GM06990 (cell line): ENCODE data around the gene GCNA.

Experiments used
- DNase-seq: peaks from one replicate; pipeline ENCODE4 v3.0.0-alpha.2; 2011; ENCODE audit not compliant: insufficient read length; ENCODE audit errors: extremely low read depth
- H3K27me3 ChIP-seq: replicated peaks from 2 replicates; pipeline ENCODE4 v1.6.0; 2011; ENCODE audit warnings: low read length; ENCODE audit not compliant: control insufficient read depth, insufficient read depth
- H3K36me3 ChIP-seq: 2 replicates; pipeline ENCODE4 v1.5.1; 2011; ENCODE audit warnings: low read length; ENCODE audit not compliant: control insufficient read depth, insufficient read depth
- H3K4me3 ChIP-seq: replicated peaks from 2 replicates; pipeline ENCODE4 v1.5.1; 2011; ENCODE audit warnings: low read depth, mild to moderate bottlenecking, control low read depth, low read length
- CTCF ChIP-seq: IDR thresholded peaks from 2 replicates; pipeline ENCODE4 v1.5.1; 2011; ENCODE audit warnings: low read length, control low read depth, mild to moderate bottlenecking, inconsistent platforms; ENCODE audit not compliant: insufficient read depth, poor library complexity, severe bottlenecking

GCNA gene

GRCh38 chrX:71542411-71542810 is 35.8 kb upstream of the GCNA start:
- Histone ChIP-seq H3K36me3 (peaks cover 2% of the 10 kb centered on the region; the same call in 1 of the 2 replicates), H3K4me3 (no peak overlapping the region), H3K27me3 (no peaks in the 10 kb centered on the region)
- DNase-seq = no peak
- TF ChIP-seq CTCF = no peak

- Histone ChIP-seq H3K36me3 (peaks cover 2% of the 10 kb centered on the region), H3K27me3 (no peaks in the 10 kb centered on the region), H3K4me3 (no peak overlapping the region)
- no peak for TF ChIP-seq CTCF
- DNase-seq = no peak
Measured at GRCh38 chrX:71542825-71543224, 35.4 kb upstream of the GCNA start.

- no peak for DNase-seq
- no peak for TF ChIP-seq CTCF
- no peak overlapping the region for H3K4me3 ChIP-seq
- H3K27me3 ChIP-seq = no peaks in the 10 kb centered on the region
- H3K36me3 ChIP-seq = peaks cover 2% of the 10 kb centered on the region
Measured at GRCh38 chrX:71543316-71543715, 34.9 kb upstream of the GCNA start.

- Histone ChIP-seq H3K27me3 (no peaks in the 10 kb centered on the region), H3K4me3 (no peak overlapping the region), H3K36me3 (peaks cover 2% of the 10 kb centered on the region)
- no peak for TF ChIP-seq CTCF
- no peak for DNase-seq
Measured at GRCh38 chrX:71545364-71545763, 32.9 kb upstream of the GCNA start.

- Histone ChIP-seq H3K27me3 (no peaks in the 10 kb centered on the region), H3K36me3 (peaks cover 2% of the 10 kb centered on the region), H3K4me3 (no peak overlapping the region)
- TF ChIP-seq CTCF = no peak
- DNase-seq = no peak
Measured at GRCh38 chrX:71546879-71547278, 31.4 kb upstream of the GCNA start.

- TF ChIP-seq CTCF = no peak
- H3K27me3 ChIP-seq = no peaks in the 10 kb centered on the region
- H3K36me3 ChIP-seq = peaks cover 2% of the 10 kb centered on the region
- no peak for DNase-seq
- H3K4me3 ChIP-seq = no peak overlapping the region
Measured at GRCh38 chrX:71547339-71547738, 30.9 kb upstream of the GCNA start.
